ENCODE results near the gene TMEM238.

The TMEM238 gene

GRCh38 chr19:55377356-55378131 lies 6.5 kb downstream of the TMEM238 start:
- Histone ChIP-seq H3K4me2 (ENCODE audit: insufficient read depth, low read length, poor library complexity, severe bottlenecking) (peak overlapping the region; percentile 37), H4K8ac (ENCODE audit: low read depth, low read length) (peak overlapping the region; percentile 100), H2BK5ac (ENCODE audit: low read length) (peak overlapping the region; percentile 87), H4K91ac (ENCODE audit: low read depth, low read length, poor library complexity) (peak overlapping the region; percentile 43), H3K4me1 (ENCODE audit: control insufficient read depth in 2 of 2, insufficient read depth in 1 of 2, low read depth in 1 of 2, low read length in 2 of 2) (peaks cover 31 to 41% of the 10 kb centered on the region in 2 donors), H2BK120ac (ENCODE audit: low read depth, low read length) (peak overlapping the region; percentile 91), H2AK5ac (ENCODE audit: low read depth, low read length) (peak overlapping the region; percentile 97), H3K9me3 (replicated peaks in 1 of 2; ENCODE audit: control insufficient read depth in 2 of 2, insufficient read depth in 1 of 2, low read depth in 1 of 2, low read length in 2 of 2) (peaks cover 0 to under 1% of the 10 kb centered on the region in 2 donors), H3K23ac (ENCODE audit: low read depth, low read length, poor library complexity) (peak overlapping the region; percentile 91), H2BK15ac (ENCODE audit: low read length) (peak overlapping the region; percentile 89), H2AFZ (ENCODE audit: low read length) (peak overlapping the region; percentile 64), H3K18ac (ENCODE audit: low read length) (peak overlapping the region; percentile 98), H3K9ac (ENCODE audit: low read depth, low read length, poor library complexity) (peak overlapping the region; percentile 90), H3K4me3 (ENCODE audit: low read length in 2 of 2) (peak overlapping the region in 1 of 2 donors; percentile 50), H3K27me3 (ENCODE audit: control insufficient read depth in 3 of 3, insufficient read depth in 3 of 3, low read depth in 1 of 3, low read length in 3 of 3) (peaks cover 0 to 16% (median 0%) of the 10 kb centered on the region in 3 experiments), H3K36me3 (replicated peaks in 1 of 2; ENCODE audit: control insufficient read depth in 2 of 2, insufficient read depth in 2 of 2, low read length in 2 of 2) (no peaks in the 10 kb centered on the region), H2BK12ac (ENCODE audit: low read length) (peak overlapping the region; percentile 99), H3K79me1 (ENCODE audit: low read depth, low read length) (no peaks in the 10 kb centered on the region), H3K27ac (replicated peaks; ENCODE audit: low read length) (no peak overlapping the region), H3K14ac (ENCODE audit: low read length) (peak overlapping the region; percentile 96), H3K4ac (ENCODE audit: low read length) (peak overlapping the region; percentile 95)
- WGBS, 2 donors (ENCODE audit: extremely low coverage in 2 of 2, insufficient read length in 2 of 2, insufficient replicate concordance in 1 of 2): no CpG with 5 or more reads among the region's 43 CpGs
- no peak for DNase-seq (ENCODE audit: low spot score)

GRCh38 chr19:55376241-55376933 lies 7.7 kb downstream of the TMEM238 start, which contains the start of gene TMEM190:
Gene TMEM190 (plus strand): TSS chr19:55376826. CDS start chr19:55376854, 28 bp downstream.
- WGBS, 2 donors (ENCODE audit: extremely low coverage in 2 of 2, insufficient read length in 2 of 2, insufficient replicate concordance in 1 of 2): no CpG with 5 or more reads among the region's 21 CpGs
- H3K27me3 ChIP-seq (ENCODE audit: control insufficient read depth in 3 of 3, insufficient read depth in 3 of 3, low read depth in 1 of 3, low read length in 3 of 3): peaks cover 3 to 22% (median 6%) of the 10 kb centered on the region in 3 experiments
- H2AFZ ChIP-seq (ENCODE audit: low read length): peak within 1 kb of the TSS; percentile 64
- H2BK12ac ChIP-seq (ENCODE audit: low read length): peak within 1 kb of the TSS; percentile 30
- H3K4ac ChIP-seq (ENCODE audit: low read length): peak within 1 kb of the TSS; percentile 95
- H2AK5ac ChIP-seq (ENCODE audit: low read depth, low read length): peak within 1 kb of the TSS; percentile 97
- peak within 1 kb of the TSS; percentile 98 for H3K18ac ChIP-seq (ENCODE audit: low read length)
- no peaks in the 10 kb centered on the region for H3K9me3 ChIP-seq (replicated peaks in 1 of 2; ENCODE audit: control insufficient read depth in 2 of 2, insufficient read depth in 1 of 2, low read depth in 1 of 2, low read length in 2 of 2)
- H3K4me1 ChIP-seq (ENCODE audit: control insufficient read depth in 2 of 2, insufficient read depth in 1 of 2, low read depth in 1 of 2, low read length in 2 of 2): peaks cover 36 to 43% of the 10 kb centered on the region in 2 donors
- H4K8ac ChIP-seq (ENCODE audit: low read depth, low read length): peak within 1 kb of the TSS; percentile 100
- no peak for DNase-seq (ENCODE audit: low spot score)
- H3K4me3 ChIP-seq (ENCODE audit: low read length in 2 of 2): peak within 1 kb of the TSS in 1 of 2 donors; percentile 50
- H3K14ac ChIP-seq (ENCODE audit: low read length): peak within 1 kb of the TSS; percentile 96
- H2BK15ac ChIP-seq (ENCODE audit: low read length): peak within 1 kb of the TSS; percentile 89
- peak within 1 kb of the TSS; percentile 80 for H3K23ac ChIP-seq (ENCODE audit: low read depth, low read length, poor library complexity)
- H4K91ac ChIP-seq (ENCODE audit: low read depth, low read length, poor library complexity): peak within 1 kb of the TSS; percentile 43
- H2BK120ac ChIP-seq (ENCODE audit: low read depth, low read length): peak within 1 kb of the TSS; percentile 91
- peak within 1 kb of the TSS; percentile 87 for H2BK5ac ChIP-seq (ENCODE audit: low read length)
- peak within 1 kb of the TSS; percentile 37 for H3K4me2 ChIP-seq (ENCODE audit: insufficient read depth, low read length, poor library complexity, severe bottlenecking)
- H3K9ac ChIP-seq (ENCODE audit: low read depth, low read length, poor library complexity): peak within 1 kb of the TSS; percentile 90
- no peaks in the 10 kb centered on the region for H3K36me3 ChIP-seq (replicated peaks in 1 of 2; ENCODE audit: control insufficient read depth in 2 of 2, insufficient read depth in 2 of 2, low read length in 2 of 2)
- no peak within 1 kb of the TSS for H3K27ac ChIP-seq (replicated peaks; ENCODE audit: low read length)
- H3K79me1 ChIP-seq (ENCODE audit: low read depth, low read length): no peaks in the 10 kb centered on the region

GRCh38 chr19:55373993-55374757 lies 9.9 kb downstream of the TMEM238 start:
- no CpG with 5 or more reads among the region's 31 CpGs for WGBS, 2 donors (ENCODE audit: extremely low coverage in 2 of 2, insufficient read length in 2 of 2, insufficient replicate concordance in 1 of 2)
- Histone ChIP-seq H3K18ac (ENCODE audit: low read length) (peak overlapping the region; percentile 97), H3K23ac (ENCODE audit: low read depth, low read length, poor library complexity) (peak overlapping the region; percentile 39), H3K79me1 (ENCODE audit: low read depth, low read length) (no peaks in the 10 kb centered on the region), H2AFZ (ENCODE audit: low read length) (peak overlapping the region; percentile 87), H4K8ac (ENCODE audit: low read depth, low read length) (no peak overlapping the region), H3K27me3 (ENCODE audit: control insufficient read depth in 3 of 3, insufficient read depth in 3 of 3, low read depth in 1 of 3, low read length in 3 of 3) (peaks cover 8 to 40% (median 16%) of the 10 kb centered on the region in 3 experiments), H3K4me2 (ENCODE audit: insufficient read depth, low read length, poor library complexity, severe bottlenecking) (peak overlapping the region; percentile 14), H2BK120ac (ENCODE audit: low read depth, low read length) (no peak overlapping the region), H2BK5ac (ENCODE audit: low read length) (peak overlapping the region; percentile 1), H4K91ac (ENCODE audit: low read depth, low read length, poor library complexity) (no peak overlapping the region), H3K27ac (replicated peaks; ENCODE audit: low read length) (no peak overlapping the region), H3K9me3 (replicated peaks in 1 of 2; ENCODE audit: control insufficient read depth in 2 of 2, insufficient read depth in 1 of 2, low read depth in 1 of 2, low read length in 2 of 2) (no peaks in the 10 kb centered on the region), H2BK12ac (ENCODE audit: low read length) (no peak overlapping the region), H3K36me3 (replicated peaks in 1 of 2; ENCODE audit: control insufficient read depth in 2 of 2, insufficient read depth in 2 of 2, low read length in 2 of 2) (no peaks in the 10 kb centered on the region), H3K14ac (ENCODE audit: low read length) (peak overlapping the region; percentile 82), H2BK15ac (ENCODE audit: low read length) (peak overlapping the region; percentile 93), H3K4me3 (ENCODE audit: low read length in 2 of 2) (peak overlapping the region in 1 of 2 donors; percentile 25), H2AK5ac (ENCODE audit: low read depth, low read length) (peak overlapping the region; percentile 96), H3K4ac (ENCODE audit: low read length) (no peak overlapping the region), H3K9ac (ENCODE audit: low read depth, low read length, poor library complexity) (peak overlapping the region; percentile 63), H3K4me1 (ENCODE audit: control insufficient read depth in 2 of 2, insufficient read depth in 1 of 2, low read depth in 1 of 2, low read length in 2 of 2) (peaks cover 41 to 51% of the 10 kb centered on the region in 2 donors)
- no peak for DNase-seq (ENCODE audit: low spot score)

Data from neuronal stem cell (in vitro differentiated cells).